ENCODE measurements around the gene TRIM46.
A peak's percentile ranks its signal among the peaks of the same experiment; 100 is the strongest.
"Not testable (repeated sequence)": the region's sequence is repeated elsewhere in the genome, so short reads cannot be mapped to it uniquely, and the experiment has no call there.

TRIM46 gene

DNA sequence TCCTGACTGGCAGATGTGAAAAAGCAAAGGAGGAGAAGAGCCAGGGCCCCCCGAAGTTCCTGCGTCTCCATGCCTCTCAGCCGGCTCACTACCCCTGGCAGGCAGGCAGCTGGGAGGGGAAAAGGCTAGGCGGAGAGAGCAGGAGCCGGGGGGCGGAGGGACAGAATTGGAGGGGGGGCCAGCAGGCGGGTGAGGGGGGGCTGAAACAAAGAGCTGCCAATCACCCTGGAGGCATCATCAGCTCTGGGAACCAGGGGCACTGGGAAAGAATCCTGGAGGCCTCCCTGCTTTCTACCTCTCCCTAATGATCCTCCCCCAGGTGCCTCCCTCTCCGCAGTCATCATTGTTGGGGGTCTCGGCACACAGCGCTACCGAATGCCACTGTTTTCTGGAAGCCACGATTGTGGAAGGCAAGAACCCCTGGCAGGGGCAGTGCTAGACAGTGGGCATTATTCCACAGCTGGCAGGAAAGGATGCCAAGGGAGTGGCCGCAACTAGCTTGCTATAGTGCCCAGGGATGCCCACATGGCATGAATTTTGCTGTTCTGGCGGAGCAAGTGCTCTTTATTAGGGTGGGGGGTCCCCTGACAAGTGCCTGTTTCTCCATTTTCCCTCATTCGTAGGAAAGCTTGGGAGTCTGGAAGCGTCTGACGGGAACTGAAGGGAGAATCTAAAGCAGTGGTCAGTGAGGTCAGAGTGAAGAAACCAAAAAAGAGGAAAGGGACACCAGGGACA lies 34.3 kb downstream of the TRIM46 start, which contains the start of gene THBS3:
Gene THBS3 (minus strand): TSS at position 92 of the 735 bp plus-strand sequence. CDS start 21 bp downstream, at position 71.
- no peak for DNase-seq

DNA sequence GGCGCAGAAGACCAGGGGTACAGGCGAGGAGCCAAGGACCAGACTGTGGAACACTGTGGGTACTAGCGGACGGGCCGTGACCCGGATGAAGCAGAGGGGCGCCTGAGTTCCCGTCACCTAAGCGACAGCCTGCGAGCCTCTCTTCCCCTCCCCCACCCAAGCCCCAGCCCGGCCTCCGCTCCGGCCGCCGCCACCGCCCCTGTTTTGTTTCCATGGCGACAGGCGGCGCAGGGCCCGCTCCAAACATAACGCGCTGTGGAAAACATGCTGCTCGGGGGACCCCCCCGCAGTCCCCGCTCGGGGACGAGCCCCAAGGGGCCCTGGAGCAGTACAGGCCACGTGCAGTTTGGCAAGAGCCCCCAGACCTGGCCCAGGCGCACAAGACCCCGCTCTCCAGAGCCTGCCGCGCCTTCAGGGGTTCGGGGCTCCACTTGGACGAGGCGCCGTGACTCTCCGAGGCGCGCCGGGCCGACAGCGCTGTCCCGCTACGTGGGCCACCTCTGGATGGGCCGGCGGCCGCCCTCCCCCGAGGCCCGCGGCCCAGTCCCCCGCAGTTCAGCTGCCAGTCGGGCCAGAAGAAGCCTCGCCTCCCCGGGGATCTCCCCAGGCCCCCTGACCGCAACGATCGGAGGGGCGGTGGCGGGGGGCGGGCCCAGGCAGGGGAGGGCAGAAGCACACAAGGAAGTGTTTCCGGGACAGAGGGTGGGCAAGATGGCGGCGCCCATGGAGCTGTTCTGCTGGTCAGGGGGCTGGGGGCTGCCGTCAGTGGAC lies 35.1 kb downstream of the TRIM46 start, which contains the start of gene MTX1:
Gene MTX1 (plus strand): TSS at position 155 of the 771 bp plus-strand sequence. CDS start 110 bp downstream, at position 265.
- peak; percentile 28 for DNase-seq

DNA sequence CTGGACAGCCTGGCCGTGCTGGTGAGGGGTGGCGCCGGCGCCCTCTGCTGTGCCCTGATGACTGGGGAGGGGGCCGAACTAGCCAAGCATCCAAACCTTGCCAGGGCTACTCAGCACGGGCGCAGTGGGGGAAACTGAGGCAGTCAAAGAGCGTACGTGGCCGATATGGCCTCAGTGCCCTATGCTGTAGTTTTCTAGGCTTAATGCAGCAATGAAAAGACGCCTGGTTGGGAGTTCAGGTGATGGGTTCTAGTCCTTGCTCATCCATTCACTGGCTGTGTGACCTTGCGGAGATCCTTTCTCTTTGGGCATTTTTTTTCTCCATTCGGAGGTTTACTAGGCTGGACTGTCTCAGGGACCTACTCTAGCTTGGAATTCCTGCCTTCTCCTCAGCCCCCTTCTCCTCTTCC lies 35.7 kb downstream of the TRIM46 start:
- DNase-seq = no peak

- no peak for DNase-seq
Observed at GRCh38 chr1:155210314-155211104, 36.9 kb downstream of the TRIM46 start.

- not testable (repeated sequence) for DNase-seq
Observed at GRCh38 chr1:155211381-155212050, 37.9 kb downstream of the TRIM46 start.

DNA sequence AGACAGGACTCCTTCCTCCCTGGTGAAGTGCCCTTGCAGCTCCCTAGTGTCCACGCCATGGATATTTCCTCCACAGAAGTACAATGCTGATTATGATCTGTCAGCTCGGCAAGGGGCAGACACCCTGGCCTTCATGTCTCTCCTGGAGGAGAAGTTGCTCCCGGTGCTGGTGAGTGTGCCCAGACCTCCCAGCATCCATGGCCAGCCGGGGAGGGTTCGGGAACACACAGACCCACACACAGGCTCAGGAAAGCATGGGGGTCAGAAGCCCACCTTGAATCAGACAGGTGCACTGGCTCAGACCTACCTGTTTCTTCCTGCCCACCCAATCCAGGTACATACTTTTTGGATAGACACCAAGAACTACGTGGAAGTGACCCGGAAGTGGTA lies 38.4 kb downstream of the TRIM46 start:
- DNase-seq = not testable (repeated sequence)

DNA sequence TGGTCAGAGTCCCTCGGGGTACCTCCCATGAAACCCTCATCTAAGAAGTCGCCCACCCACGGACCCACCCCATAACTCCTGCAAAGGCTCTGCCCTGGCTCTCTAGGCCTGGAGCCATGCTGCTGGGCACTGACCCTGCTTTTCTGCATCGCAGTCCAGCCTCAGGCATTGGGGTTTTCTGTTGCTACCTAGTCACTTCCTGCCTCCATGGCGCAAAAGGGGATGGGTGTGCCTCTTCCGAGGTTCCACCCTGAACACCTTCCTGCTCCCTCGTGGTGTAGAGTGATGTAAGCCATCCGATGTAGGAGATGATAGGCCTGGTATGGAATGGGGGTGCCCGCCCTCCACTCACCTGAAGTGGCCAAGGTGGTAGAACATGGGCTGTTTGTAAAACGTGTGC lies 41.1 kb downstream of the TRIM46 start:
- not testable (repeated sequence) for DNase-seq

DNA sequence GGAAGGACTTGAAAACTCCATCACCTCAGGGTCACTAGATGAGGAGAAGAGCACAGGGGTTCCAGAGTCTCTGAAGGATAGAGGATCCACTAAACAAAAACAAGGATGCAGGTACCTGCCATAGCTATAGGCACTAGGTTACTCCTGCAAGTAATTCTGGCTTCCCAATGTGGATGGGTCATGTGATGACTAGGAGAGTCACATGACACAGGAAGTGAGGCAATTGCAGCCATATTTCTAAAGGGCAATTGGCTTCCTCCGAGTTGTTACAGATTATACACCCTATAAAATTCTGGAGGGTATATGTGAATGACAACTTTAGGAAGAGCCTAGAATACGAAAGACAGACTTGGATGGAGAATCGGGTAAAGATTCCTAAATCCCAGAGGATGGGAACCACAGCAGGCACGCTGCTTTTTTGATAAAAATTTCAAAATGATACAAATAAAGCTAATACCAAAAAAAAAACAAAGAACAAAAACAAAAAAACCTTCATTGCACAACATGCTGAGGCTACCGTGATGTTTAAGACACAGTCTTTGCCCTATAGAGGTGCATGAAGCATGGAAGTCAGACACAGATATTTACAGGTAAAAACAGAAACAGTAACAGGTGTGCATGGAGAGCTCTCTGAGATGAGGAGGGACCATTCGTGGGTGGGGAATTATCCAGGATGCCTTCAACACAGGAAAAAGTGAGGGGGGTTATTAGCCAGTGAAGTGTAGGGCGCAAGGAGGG lies 45.4 kb downstream of the TRIM46 start:
- DNase-seq = peak; percentile 34

- no peak for DNase-seq
Observed at GRCh38 chr1:155219592-155220031, 46.0 kb downstream of the TRIM46 start.

GRCh38 chr1:155220211-155220965 lies 46.7 kb downstream of the TRIM46 start:
- not testable (repeated sequence) for DNase-seq

DNA sequence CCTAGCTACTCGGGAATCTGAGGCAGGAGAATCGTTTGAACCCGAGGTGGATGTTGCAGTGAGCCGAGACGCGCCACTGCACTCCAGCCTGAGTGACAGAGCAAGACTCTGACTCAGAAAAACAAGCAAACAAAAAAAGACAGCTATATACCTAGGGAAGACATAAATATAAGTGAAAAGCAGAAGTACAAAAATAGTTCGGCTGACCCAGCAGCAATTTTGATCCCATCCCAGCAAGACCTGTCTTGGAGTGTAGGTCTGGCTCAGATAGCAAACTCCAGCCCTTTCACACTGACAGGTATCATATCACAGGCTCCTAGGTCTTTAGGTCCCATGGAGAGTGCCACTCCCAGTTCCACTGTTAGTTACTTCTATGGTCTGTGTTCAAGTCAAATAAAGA lies 49.4 kb downstream of the TRIM46 start:
- DNase-seq = no peak

DNA sequence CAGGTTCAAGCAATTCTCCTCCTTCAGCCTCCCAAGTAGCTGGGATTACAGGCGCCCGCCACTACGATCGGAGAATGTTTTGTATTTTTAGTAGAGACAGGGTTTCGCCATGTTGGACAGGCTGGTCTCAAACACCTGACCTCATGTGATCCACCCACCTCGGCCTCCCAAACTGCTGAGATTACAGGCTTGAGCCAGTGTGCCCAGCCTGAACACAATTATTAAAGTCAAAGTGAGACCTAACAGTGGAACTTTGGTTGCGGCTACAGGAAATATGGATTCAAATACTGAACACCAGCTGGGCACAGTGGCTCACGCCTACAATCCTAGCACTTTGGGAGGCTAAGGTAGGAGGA lies 51.7 kb downstream of the TRIM46 start:
- DNase-seq = not testable (repeated sequence)

GRCh38 chr1:155226188-155226909 lies 52.7 kb downstream of the TRIM46 start:
- peak; percentile 33 for DNase-seq

- DNase-seq = no peak
Observed at GRCh38 chr1:155226910-155227260, 53.2 kb downstream of the TRIM46 start.

- DNase-seq = peak; percentile 100
Observed at GRCh38 chr1:155227261-155228095, 53.8 kb downstream of the TRIM46 start.

- DNase-seq = no peak
Observed at GRCh38 chr1:155228096-155228427, 54.4 kb downstream of the TRIM46 start.

DNA sequence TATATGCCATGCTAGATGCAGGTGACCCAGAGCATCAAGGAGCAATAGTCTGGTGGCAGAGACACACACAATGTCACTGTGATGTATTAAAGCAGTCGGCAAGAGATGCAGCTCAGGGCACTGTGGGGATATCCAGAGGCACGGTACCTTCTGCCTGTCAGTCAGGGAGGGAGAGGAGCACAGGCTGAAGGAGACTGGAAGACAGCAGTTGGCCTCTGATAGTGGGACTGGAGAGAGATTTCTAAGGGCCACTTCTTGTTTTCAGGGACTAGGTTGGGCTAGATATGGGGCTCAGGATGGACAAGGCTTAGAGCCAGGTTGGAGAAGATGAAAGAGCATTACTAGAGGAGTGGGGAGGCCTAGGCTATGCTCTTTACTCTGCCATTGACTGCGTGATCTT lies 57.7 kb downstream of the TRIM46 start:
- DNase-seq = not testable (repeated sequence)

DNA sequence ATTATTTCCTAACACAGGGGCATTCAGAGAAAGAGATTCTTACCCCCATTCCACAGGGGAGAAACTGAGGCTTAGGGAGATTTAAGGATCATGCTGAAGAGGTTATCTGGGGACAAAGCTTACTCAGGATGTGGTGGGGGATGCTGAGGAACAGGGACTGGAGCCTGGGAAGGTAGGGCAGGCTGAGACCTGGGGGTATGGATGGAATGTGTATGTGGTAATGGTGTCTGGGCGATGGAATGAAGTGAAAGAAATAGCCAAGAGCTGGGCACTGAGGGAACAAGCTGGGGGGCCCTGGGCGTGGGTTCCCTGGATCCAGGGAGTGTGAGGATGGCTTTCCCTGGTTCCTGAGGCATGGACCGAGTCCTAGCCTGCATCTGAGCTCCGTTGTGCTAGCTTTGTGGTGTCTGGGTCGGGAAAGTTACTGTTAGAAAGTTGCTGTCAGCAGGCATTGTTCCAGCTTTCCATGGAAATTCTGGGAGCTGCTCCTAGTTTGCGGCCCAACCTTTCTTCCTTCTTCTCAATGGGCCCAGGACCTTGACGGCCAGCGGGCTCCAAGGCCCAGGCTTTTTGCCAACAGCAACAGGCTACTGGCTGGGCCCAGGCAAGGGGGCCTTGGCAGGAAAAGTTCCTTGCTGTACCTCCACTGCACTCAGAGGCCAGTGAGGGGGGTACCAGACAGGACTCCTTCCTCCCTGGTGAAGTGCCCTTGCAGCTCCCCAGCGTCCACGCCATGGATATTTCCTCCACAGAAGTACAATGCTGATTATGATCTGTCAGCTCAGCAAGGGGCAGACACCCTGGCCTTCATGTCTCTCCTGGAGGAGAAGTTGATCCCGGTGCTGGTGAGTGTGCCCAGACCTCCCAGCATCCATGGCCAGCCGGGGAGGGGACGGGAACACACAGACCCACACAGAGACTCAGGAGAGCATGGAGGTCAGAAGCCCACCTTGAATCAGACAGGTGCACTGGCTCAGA lies 58.6 kb downstream of the TRIM46 start:
- not testable (repeated sequence) for DNase-seq

All from NCI-H1048 (cell line).